HG03469 (cell line): ENCODE data around the gene BCAS4.

Experiments used
- ATAC-seq: cut with Tn5 transposase; IDR thresholded peaks from one replicate; pipeline ENCODE4 v1.9.1; 2021; ENCODE audit warnings: mild to moderate bottlenecking, moderate library complexity, moderate number of reproducible peaks; ENCODE audit not compliant: unreplicated experiment

The BCAS4 gene

DNA sequence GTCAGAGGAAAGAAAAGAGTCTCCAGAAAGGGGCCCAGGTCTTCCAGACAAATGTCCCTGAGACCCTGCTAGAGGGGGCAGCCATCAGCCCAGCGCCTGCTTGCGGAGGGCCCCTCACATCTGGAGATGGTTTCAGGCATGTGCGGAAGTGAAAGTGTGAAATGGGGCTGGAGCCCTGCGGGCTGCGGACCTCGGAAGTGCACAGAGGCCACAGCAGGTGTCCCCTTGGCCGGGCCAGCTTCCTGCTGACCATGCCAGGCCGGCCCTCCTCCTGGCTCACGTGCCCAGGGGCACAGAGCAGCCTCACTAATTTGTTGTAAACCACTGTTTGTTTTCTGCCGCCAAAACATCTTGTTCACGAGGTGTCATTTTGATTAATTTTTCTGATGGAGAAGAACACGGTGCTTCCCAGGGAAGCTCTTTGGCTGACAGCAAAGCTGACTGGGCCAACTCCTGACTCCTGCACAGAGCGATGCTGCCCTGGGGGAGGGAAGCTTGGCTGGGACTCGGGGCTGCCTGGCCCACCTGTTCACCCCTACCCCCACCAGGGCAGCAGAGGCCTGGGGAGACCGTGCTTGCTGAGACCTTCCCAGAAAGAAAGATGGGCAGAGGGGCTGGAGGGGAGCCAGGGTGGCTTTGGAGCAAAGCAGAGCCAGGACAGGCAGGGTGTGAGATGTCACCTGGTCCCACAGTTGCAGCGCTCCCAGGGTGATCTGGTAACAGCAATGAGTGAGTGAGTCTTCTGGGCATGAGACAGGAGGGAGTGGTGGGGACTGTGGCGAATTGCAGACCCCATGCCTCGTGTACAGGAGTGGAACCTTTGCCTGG lies 54.2 kb downstream of the BCAS4 start:
- no peak for ATAC-seq

DNA sequence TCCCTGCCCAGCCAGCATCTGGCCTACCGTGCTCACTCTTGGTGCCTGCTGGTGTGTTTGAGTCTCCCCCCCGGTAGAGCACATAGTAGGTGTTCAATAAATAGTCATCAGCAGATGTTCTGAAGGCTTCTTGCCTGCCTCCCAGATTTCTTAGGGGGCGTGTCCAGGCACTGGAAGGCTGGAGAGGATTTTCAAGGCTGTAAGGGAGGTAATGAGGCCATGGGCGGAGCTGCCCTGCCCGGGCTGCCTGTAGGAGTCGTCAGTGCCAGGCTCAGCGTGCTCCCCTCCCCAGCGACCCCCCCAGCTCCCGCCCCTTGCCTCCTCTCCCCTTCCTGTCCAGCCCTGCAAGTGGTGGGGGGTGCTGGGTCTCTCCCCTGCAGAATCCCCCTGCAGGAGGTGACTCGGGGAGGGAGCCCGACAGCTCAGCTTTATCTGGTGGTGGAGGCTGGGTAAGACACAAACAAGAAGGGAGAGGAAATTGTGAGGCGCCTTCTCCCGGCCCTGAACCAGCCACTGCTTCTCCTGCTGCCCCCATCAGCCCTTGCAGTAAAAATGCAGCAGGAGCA lies 55.9 kb downstream of the BCAS4 start:
- ATAC-seq, result no peak

DNA sequence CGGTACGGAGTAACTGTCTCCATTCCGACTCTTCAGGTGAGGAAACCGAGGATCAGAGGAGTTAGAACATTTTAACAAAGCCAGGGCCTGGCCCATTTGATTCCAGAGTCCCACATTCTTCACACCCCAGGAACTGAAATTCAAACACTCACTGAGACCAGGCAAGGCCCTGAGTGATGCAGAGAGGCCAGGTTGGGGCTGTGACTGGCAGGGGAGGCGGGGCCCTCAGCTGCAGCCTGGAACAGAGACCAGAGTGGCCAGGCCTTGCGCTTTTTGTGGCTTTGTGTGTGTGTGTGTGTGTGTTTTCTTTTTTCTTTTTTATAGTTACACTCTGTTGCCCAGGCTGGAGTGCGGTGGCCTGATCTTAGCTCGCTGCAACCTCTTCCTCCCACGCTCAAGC lies 57.2 kb downstream of the BCAS4 start:
- no peak for ATAC-seq

DNA sequence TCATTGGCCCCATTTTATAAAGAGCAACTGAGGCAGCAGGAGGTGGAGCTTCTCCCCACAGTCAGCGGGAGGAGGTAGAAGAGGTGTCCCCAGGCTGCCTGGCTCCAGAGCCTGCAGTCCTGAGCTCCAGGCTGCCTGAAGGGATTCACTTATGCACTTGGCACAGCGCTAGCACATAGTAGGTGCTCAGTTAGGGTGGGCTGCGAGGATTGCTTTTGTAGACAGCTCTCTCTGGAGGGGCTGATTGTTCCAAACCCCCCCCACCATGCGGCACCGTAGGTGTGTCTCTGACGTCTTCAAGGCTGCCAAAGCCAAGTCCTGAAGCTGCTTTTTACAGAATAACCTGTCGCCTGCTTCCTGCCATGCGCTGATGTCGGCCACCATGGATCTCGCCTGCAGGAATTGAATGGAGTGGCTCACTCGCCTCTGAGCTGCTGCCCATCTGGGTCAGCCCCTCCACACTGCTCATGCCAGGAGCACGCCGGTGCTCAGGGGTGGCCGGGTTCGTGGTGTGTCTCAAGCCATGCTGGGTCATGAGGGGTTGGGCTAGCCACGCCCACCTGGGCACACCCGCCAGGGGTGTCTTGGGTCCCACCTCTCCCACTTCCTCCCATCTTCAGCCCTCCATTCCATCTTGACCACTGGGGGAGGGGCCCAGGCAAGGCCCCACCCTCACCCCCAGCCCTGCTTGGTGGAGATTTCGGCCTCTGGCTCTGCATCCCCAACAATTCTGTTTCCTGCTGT lies 59.8 kb downstream of the BCAS4 start:
- no peak for ATAC-seq

DNA sequence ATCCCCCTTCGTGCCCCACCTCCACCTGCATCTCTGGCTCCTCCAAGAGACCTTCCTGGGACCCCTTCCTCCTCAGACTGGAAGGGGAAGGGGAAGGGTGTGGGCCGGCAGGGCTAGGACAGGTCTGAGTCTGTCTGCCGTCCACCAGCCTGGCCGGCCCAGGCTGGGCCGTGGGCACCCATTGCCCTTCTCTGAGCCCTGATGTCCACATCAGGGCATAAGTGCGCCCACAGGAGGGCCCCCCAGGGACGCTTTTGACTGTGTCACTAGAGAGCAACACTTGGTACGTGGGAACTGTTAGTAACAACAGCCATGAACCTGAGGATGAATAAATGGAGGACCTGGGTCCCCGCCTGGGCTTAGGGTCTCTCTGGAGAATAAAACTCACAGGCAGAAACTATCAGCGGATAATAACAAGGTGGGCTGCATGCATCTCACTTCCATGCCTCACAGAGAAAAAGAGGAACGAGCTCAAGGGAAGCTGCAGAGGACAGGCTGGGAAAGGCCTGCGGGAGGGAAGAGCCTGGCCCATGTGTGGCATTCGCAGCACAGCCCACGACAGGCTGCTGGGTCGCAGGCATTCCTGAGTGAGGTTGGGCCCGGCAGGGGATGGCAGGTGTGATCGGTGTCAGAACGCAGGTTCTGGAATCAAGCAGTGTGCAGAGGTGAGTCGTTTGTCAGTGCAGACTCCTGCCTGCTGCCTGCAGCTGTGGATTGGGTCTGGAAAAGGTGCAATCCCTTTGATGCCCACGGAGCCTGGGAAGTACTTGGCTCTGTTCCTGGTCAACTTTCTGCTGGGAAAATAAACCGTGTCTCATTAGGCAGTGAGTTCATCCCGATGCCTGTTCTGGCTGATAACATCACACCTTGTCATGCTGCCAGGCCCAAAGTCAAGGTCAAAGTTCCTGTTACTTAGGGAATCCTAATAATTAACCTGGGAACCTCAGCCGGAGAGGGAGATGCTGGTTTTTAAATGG lies 60.9 kb downstream of the BCAS4 start:
- ATAC-seq, result no peak

DNA sequence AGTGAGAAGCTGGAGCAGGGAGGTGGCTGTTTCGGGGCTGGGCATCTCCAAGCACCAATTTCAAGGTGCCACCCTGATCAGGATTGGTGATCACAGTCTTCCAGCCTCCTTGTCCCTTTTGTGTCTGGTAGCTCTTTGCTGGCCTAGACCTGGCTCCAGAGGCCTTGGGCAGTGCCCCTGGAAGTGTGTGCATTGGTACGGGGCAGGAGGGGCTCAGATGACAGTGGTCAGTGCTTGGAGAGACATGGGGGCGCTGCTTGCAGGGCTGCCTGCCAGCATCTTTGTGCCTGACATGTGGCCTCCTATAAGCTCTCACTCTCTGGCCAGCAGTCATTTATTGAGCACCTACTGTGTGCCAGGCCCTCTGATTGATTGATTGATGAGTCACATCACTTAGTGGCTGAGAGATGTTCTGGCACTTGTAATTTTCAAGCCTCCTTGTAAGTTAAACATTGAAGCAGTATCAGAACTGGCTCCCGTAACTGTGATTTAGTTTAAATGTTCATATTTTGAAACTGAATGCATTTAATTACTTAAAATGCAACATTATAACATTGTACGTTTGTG lies 61.7 kb downstream of the BCAS4 start:
- ATAC-seq, result no peak

DNA sequence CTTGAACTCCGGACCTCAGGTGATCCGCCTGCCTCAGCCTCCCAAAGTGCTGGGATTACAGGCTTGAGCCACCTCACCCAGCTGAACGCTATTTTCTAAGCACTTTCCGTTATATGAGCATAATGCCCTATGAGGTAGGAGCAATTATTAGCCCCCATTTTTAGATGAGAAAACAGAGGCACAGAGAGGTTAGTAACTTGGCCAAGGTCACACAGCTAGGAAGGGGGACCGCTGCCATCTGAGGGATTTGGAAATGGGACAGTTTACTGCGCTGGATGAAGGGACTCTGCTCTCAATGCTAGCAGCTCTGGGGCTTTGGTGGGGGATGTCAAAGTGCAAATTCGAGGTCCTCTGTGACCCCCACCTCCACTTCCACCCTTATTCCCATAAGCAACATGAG lies 62.5 kb downstream of the BCAS4 start:
- no peak for ATAC-seq

DNA sequence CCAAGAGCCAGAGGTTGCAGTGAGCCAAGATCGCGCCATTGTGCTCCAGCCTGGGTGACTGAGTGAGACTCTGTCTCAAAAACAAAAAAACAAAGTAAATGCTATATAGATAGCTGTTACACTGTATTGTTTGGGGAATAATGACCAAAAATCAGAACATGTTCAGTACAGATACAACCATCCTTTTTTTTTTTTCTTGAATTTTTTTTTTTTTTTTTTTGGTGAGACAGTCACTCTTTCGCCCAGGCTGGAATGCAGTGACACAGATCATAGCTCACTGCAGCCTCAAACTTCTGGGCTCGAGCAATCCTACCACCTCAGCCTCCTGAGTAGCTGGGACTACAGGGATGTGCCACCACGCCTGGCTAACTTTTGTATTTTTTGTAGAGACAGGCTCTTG lies 63.7 kb downstream of the BCAS4 start:
- no peak for ATAC-seq

DNA sequence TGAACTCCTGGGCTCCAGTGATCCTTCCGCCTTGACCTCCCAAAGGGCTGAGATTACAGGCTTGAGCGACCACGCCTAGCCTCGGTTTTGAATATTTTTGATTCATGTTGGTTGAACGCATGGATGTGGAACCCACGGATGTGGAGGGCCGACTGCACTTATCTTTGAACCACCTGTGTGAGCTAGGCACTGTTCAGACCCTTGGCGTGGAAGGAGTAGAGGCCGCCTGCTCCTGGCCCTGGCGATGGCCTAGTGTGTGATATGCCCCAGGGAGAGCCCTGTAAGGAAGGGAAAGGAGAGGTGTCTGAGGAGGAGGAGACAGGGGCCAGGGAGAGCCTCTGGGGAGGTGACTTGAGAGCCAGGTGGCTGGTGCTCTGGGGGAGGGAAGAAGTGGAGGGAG lies 64.3 kb downstream of the BCAS4 start:
- ATAC-seq, result no peak

DNA sequence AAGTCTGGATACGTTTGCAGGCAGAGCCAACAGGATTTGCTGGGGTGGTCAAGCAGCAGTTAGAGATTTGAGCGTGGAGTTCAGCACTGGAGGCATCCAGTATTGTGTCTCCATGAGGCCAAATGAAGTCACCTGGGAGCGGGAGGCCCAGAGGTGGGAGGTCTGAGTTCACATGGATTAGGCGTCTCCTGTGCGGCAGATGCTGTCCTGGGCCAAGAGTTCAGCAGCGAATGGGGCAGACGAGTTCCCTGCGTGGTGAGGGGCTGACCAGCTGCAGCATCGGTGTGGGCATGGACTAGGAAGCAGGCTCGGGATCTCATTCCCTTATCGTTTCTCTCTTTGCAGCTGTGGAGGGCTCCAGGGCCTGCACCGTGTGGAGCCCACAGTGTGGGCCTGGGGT lies 66.2 kb downstream of the BCAS4 start:
- ATAC-seq, result no peak

DNA sequence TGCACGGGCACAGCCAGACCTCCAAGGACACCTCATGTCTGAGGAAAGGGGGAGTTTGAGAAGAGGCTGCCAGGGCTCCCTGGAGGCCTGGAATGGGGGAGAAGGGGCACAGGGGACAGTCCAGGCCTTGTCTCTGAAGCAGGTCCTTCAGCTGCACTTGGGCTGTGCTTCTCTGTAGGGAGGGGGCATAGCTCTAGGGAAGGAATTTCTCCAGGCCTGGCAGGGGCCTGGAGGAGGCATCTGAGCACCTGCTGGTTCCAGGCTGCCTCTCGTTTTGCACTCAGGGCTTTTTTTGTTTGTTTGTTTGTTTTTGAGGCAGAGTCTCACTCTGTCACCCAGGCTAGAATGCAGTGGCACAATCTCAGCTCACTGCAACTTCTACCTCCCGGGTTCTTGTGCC lies 67.7 kb downstream of the BCAS4 start:
- no peak for ATAC-seq

DNA sequence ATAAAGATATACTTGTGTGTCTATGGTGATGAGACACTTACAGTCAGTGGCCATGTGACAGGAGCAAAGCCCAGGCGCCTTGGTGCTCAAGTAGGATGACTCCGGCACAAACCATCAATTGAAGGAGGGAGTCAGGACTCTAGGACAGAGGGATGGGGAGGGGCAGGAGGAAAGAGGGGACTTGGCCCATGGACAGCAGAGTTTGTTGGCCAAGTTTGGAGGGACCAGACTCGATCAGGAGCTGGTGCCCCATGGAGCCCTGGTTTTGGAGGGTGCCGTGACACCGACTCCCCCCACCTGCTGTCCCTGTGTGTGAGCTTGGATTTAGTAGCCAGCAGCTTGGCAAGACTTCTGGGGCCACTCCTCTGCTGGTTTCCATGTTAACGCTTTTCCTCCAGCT lies 70.3 kb downstream of the BCAS4 start:
- no peak for ATAC-seq

DNA sequence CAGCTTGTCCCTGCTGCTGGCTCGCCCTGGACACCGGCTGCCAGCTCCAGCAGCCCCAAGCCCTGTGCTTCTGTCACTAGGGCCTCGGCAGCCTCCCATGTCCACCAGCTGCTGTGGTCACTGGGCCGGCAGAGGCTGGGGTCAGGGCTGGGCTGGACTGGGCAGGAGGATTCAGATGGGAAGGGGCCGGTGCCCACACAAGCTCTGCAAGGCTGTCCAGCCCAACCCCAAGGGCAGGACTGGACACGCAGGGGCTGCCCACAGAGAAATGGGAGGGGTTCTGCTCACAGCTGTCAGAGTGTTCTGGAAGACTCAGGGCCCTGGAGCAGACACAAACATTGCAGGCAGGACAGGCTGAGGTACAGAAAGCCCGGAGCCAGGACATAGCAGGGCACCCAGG lies 70.7 kb downstream of the BCAS4 start:
- ATAC-seq, result no peak

DNA sequence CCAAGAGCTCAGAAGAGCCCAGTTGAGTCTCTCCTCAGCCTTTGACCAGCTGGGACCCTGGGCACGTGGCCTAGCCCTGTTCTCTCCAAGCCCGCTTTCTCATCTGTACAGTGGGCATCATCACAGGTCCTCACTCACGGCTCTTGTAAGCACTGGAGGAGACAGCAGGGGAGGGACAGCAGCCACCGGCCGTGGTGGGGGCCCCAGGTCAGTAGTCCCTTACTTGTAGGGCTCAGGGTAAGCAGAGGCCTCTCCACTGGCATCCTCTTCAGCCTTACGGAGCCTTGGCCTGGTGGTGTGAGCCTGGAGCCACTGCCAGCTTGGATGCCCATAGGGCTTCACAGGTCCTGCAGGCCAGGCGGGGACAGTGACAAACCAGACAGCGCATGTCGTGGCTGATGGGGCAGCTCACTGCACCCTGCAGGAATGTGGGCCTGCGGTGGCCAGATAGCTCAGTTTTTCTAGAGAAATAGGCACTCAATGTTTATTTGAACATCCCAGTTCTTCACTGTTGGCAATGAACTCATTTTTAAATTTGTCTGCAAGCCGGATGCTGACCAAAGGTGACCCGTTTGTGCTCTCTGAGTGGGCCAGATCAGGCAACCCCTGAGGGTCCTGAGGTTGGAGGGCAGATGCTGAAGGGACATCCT lies 71.3 kb downstream of the BCAS4 start:
- no peak for ATAC-seq

DNA sequence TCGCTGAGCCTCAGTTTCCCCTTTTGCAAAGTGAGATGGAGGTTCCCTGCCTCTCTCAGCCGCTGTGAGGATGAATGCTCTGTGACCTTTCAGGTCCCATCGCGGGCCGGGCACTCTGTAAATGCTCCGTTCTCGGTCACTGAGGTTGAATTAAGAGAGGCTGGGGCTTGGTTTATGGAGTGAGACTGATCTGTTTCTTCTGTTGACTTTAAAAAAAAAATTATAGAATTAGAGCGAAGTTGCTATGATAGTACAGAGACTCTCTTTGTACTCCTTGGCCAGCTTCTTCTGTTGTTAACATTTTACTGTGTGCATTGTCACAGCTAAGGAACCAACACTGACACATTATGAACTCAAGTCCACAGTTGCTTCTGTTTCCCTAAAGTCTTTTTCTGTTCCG lies 72.0 kb downstream of the BCAS4 start:
- ATAC-seq, result no peak

DNA sequence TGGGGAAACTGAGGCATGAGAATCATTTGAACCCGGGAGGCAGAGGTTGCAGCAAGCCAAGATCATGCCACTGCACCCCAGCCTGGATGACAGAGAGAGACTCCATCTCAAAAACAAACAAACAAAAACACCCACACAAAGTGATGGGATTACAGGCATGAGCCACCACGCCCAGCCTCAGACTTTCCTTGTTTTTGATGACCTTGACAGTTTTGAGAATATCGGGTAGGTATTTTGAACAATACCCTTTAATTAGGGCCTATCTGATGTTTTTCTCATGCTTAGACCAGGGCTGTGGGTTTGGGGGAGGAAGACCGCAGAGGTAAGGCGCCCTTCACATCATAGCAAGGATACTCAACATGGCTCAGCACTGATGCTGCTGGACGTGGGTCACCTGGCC lies 72.9 kb downstream of the BCAS4 start:
- no peak for ATAC-seq

DNA sequence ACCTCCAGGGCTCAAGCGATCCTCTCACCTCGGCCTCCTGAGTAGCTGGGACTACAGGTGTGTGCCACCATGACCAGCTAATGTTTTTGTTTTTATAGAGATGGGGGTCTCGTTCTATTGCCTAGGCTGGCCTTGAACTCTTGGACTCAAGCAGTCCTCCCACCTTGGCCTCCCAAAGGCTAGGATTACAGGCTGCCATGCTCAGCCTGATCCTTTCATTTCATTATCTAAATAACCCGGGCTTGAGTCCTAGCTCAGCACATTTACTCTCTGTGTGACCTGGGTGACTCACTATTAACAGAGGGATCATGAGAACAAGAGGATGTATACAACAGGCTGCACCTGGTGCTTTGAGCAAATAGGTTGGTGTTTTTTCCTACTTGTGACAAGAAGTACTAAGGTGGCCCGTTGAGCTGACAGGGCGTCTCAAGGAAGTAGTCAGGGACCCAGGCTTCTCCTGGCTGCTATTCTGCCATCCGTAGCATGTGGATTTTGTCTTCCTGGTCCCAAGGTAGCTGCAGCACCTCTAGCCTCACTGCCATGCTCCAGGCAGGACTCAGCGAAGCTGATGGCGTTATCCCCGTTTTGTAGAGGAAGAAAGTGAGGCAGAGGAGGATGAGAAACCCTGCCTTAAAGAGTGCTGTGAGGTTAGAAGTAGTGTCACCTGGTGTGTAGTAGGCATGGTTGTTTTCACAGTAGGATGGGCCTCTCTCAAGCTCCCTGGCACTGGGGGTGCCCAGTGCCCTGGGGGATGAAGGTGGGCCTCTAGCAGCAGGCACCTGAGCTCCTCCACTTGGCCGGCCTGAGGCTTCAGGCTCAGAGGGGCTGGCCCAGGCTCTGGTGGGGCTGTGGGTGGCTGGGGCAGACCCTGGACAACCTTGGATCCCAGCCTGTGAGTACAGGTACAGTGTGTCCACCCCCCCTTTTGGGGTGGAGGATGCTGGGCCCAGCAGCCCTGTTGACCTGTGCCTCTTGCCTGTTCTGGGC lies 73.9 kb downstream of the BCAS4 start:
- no peak for ATAC-seq

DNA sequence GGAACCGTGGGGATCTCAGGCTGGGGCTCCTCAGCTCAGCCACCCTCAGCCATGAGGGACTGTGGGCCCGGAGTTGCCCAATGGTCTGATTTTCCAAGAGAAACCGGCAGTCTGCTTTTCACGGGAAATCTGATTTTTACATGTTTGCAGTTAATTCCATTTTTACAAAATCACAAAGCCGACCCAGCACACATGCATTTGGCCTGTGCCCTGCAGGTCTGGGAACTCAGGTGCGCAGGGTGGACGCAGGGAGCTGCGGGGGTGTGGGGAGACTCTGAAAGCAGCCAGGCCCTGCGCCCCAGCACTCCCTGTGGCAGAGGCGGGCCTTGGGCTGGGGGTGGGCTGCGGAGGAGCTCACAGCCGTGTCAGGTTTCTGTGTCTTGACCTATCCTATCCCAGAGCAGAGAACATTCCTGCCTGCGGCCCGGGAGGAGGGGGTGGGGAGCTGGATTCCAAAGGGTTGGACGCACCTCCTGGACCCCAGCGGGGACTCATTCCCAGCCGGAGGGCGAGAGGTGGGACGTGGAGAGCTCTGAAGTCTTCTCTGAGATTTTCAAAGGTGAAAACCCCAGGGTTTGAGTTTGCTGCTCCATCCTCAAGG lies 75.8 kb downstream of the BCAS4 start:
- no peak for ATAC-seq
